Measurements from ENCODE around the gene GSDMA.
"Not testable (repeated sequence)": the region's sequence is repeated elsewhere in the genome, so short reads cannot be mapped to it uniquely, and the experiment has no call there.

GSDMA gene

DNA sequence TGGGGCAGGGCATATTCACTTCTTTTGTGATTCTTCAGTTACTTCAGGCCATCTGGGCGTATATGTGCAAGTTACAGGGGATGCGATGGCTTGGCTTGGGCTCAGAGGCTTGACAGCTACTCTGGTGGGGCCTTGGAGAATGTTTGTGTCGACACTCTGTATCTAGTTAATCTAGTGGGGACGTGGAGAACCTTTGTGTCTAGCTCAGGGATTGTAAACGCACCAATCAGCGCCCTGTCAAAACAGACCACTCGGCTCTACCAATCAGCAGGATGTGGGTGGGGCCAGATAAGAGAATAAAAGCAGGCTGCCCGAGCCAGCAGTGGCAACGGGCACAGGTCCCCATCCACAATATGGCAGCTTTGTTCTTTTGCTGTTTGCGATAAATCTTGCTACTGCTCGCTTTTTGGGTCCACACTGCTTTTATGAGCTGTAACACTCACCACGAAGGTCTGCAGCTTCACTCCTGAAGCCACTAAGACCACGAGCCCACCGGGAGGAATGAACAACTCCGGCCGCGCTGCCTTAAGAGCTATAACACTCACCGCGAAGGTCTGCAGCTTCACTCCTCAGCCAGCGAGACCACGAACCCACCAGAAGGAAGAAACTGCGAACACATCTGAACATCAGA lies 49.3 kb downstream of the GSDMA start:
- not testable (repeated sequence) for H3K4me1 ChIP-seq (ENCODE audit: insufficient read depth, low read length); H3K36me3 ChIP-seq (ENCODE audit: insufficient read depth, low read length); H3K9ac ChIP-seq (ENCODE audit: low read depth, low read length); H3K9me3 ChIP-seq (ENCODE audit: control insufficient read depth, insufficient read depth, low read length)

DNA sequence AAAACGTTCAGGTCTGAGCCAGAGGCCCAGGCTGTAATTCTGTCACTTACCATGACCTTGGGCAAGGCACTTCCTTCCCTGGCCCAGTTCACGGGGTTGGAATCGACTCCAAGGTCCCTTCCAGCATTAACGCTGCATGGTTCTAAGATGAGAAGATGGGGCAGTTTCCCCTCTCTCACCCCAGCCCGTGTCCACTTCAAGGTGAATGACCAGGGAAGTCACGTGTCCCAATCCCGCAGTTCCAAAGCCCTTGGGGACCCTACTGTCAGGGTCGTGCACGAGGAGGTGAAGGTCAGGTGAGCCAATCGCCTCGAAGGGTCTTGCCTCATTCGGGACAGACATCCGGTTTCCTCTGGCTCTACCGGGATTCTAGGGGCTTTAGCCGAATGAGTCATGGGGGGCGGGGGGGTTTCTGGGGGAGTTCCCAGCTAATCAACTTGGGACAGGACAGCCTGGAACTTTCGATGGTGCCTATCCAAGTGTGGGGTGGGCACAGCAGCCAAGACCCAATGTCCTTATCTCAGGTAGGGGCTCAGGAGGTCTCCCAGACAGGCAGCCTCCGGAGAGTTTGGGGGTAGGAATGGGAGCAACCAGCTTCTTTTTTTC lies 51.7 kb downstream of the GSDMA start:
- Histone ChIP-seq H3K36me3 (ENCODE audit: insufficient read depth, low read length) (no peaks in the 10 kb centered on the region), H3K4me1 (ENCODE audit: insufficient read depth, low read length) (peaks cover 16% of the 10 kb centered on the region), H3K9me3 (ENCODE audit: control insufficient read depth, insufficient read depth, low read length) (no peaks in the 10 kb centered on the region), H3K9ac (ENCODE audit: low read depth, low read length) (no peak overlapping the region; the same call in 1 of the 2 replicates)

DNA sequence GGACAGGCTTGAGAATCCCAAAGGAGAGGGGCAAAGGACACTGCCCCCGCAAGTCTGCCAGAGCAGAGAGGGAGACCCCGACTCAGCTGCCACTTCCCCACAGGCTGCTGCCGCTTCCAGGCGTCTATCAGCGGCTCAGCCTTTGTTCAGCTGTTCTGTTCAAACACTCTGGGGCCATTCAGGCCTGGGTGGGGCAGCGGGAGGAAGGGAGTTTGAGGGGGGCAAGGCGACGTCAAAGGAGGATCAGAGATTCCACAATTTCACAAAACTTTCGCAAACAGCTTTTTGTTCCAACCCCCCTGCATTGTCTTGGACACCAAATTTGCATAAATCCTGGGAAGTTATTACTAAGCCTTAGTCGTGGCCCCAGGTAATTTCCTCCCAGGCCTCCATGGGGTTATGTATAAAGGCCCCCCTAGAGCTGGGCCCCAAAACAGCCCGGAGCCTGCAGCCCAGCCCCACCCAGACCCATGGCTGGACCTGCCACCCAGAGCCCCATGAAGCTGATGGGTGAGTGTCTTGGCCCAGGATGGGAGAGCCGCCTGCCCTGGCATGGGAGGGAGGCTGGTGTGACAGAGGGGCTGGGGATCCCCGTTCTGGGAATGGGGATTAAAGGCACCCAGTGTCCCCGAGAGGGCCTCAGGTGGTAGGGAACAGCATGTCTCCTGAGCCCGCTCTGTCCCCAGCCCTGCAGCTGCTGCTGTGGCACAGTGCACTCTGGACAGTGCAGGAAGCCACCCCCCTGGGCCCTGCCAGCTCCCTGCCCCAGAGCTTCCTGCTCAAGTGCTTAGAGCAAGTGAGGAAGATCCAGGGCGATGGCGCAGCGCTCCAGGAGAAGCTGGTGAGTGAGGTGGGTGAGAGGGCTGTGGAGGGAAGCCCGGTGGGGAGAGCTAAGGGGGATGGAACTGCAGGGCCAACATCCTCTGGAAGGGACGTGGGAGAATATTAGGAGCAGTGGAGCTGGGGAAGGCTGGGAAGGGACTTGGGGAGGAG lies 52.5 kb downstream of the GSDMA start, which contains the start of gene CSF3:
CSF3 (plus strand) TSS at position 436 of the 993 bp plus-strand sequence; CDS start at position 471, 35 bp downstream.
- Histone ChIP-seq H3K4me1 (ENCODE audit: insufficient read depth, low read length) (peaks cover 16% of the 10 kb centered on the region), H3K9me3 (ENCODE audit: control insufficient read depth, insufficient read depth, low read length) (no peaks in the 10 kb centered on the region), H3K36me3 (ENCODE audit: insufficient read depth, low read length) (no peaks in the 10 kb centered on the region), H3K9ac (ENCODE audit: low read depth, low read length) (no peak within 1 kb of the TSS; the same call in 1 of the 2 replicates)

DNA sequence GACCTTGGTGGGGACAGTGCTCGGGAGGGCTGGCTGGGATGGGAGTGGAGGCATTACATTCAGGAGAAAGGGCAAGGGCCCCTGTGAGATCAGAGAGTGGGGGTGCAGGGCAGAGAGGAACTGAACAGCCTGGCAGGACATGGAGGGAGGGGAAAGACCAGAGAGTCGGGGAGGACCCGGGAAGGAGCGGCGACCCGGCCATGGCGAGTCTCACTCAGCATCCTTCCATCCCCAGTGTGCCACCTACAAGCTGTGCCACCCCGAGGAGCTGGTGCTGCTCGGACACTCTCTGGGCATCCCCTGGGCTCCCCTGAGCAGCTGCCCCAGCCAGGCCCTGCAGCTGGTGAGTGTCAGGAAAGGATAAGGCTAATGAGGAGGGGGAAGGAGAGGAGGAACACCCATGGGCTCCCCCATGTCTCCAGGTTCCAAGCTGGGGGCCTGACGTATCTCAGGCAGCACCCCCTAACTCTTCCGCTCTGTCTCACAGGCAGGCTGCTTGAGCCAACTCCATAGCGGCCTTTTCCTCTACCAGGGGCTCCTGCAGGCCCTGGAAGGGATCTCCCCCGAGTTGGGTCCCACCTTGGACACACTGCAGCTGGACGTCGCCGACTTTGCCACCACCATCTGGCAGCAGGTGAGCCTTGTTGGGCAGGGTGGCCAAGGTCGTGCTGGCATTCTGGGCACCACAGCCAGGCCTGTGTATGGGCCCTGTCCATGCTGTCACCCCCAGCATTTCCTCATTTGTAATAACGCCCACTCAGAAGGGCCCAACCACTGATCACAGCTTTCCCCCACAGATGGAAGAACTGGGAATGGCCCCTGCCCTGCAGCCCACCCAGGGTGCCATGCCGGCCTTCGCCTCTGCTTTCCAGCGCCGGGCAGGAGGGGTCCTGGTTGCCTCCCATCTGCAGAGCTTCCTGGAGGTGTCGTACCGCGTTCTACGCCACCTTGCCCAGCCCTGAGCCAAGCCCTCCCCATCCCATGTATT lies 53.5 kb downstream of the GSDMA start:
- Histone ChIP-seq H3K9me3 (ENCODE audit: control insufficient read depth, insufficient read depth, low read length) (no peaks in the 10 kb centered on the region), H3K9ac (ENCODE audit: low read depth, low read length) (no peak overlapping the region), H3K4me1 (ENCODE audit: insufficient read depth, low read length) (peaks cover 16% of the 10 kb centered on the region), H3K36me3 (ENCODE audit: insufficient read depth, low read length) (no peaks in the 10 kb centered on the region)

DNA sequence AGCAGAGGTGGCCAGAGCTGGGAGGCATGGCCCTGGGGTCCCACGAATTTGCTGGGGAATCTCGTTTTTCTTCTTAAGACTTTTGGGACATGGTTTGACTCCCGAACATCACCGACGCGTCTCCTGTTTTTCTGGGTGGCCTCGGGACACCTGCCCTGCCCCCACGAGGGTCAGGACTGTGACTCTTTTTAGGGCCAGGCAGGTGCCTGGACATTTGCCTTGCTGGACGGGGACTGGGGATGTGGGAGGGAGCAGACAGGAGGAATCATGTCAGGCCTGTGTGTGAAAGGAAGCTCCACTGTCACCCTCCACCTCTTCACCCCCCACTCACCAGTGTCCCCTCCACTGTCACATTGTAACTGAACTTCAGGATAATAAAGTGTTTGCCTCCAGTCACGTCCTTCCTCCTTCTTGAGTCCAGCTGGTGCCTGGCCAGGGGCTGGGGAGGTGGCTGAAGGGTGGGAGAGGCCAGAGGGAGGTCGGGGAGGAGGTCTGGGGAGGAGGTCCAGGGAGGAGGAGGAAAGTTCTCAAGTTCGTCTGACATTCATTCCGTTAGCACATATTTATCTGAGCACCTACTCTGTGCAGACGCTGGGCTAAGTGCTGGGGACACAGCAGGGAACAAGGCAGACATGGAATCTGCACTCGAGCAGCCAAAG lies 54.7 kb downstream of the GSDMA start:
- H3K36me3 ChIP-seq (ENCODE audit: insufficient read depth, low read length) = no peaks in the 10 kb centered on the region
- H3K9me3 ChIP-seq (ENCODE audit: control insufficient read depth, insufficient read depth, low read length) = no peaks in the 10 kb centered on the region
- H3K9ac ChIP-seq (ENCODE audit: low read depth, low read length) = no peak overlapping the region
- H3K4me1 ChIP-seq (ENCODE audit: insufficient read depth, low read length) = peaks cover 20% of the 10 kb centered on the region

DNA sequence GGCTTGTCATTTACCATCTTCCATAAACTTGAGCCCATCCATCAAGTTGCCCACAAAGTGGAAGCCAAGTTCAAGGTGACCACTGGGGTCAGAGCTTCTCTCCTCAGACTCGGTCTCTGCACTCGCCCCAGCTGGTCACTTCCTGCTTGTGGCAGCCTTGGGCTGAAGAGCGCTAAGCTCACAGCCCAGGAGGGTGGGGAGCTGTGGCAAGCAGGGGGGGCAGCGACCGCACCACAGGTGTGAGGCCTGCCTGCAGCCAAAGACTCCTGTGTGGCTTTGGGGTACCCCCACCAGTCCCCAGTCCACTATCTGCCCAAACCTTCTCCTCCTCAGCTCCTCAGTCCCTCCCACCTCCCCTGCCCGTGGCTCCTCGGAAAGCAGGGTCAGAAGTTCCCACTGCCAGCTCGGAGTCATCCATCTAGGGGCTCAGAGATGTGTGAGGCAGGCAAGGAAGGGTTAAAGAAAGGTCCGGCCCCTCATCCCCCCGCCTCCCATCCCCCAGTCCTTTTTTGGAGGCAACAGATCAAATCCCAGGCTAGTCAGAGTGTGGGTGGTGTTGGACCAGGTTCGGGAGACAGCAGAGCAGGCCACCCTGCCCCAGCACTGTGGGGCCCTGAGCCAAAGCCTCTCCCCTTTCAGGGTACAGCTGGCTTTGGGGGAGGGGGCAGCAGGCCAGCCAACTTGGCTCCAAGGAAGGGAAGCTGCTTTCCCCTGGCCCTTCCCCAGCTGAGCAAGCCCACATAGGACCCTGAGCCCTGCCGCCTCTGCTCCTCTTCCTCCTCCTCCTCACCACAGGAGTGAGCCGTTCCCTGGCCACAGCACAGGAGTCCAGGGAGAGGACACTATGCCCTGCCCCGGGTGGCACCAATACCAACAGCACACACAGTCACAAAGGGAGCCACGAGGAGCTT lies 55.7 kb downstream of the GSDMA start:
- Histone ChIP-seq H3K4me1 (ENCODE audit: insufficient read depth, low read length) (peaks cover 20% of the 10 kb centered on the region), H3K9me3 (ENCODE audit: control insufficient read depth, insufficient read depth, low read length) (no peaks in the 10 kb centered on the region), H3K9ac (ENCODE audit: low read depth, low read length) (no peak overlapping the region; the same call in 1 of the 2 replicates), H3K36me3 (ENCODE audit: insufficient read depth, low read length) (no peaks in the 10 kb centered on the region)

DNA sequence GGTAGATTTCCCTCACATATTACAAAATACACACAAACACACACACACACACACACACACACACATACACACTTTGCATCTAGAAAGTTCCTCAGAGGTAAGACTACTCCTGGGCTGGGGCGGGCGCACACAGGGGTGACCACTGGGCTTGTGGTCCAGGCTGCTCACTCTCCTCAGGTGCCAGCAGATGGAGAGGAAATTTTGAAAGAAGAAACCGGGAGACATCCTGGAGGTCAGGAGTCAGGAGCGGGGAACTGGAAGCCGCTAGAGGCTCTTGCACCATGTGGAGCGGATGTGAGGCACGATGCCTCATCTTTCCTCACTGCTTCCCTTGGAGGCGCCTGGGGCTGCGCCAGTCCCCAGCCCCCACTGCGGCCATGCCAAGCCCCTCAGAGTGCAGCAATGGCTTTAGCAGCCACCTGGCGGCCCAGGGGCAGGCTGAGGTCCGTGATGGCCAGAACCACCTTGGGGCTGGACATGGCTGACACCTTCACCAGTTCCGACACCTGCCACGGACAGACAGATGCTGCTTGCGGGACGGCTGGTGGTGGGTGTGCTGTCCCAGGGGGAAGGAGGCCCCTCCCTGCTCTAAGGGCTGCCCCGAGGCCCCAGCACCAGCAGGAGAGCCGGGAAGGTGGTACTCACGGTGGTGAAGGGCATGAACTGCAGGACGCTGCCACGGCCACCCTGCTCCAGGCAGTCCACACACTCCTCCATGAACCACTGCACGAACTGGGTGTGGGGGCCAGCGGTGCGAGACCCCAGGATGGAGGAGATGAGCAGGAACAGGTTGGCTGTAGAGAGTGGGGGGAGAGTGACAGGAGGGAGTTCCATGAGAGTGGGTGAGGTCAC lies 56.6 kb downstream of the GSDMA start:
- no peaks in the 10 kb centered on the region for H3K9me3 ChIP-seq (ENCODE audit: control insufficient read depth, insufficient read depth, low read length)
- peaks cover 18% of the 10 kb centered on the region for H3K4me1 ChIP-seq (ENCODE audit: insufficient read depth, low read length)
- no peaks in the 10 kb centered on the region; the same call in 1 of the 2 replicates for H3K36me3 ChIP-seq (ENCODE audit: insufficient read depth, low read length)
- no peak overlapping the region for H3K9ac ChIP-seq (ENCODE audit: low read depth, low read length)

DNA sequence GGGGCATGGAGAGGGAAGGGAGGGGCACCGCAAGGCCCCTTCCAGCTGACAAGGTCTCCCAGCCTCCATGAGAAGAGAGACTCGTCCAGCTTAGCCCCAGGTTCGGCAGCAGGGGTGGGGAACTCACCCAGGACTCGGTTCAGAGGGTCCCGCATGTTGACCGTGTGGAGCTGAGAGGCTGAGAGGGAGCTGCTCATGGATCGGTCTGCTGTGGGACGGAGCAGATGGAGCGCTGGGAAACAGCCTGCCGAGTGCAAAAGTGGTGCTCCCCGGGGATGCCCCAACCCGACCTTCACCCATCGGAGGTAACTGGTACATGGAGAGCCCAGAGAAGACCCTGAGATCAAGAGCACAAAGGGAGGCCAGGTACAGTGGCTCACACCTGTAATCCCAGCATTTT lies 57.3 kb downstream of the GSDMA start:
- Histone ChIP-seq H3K4me1 (ENCODE audit: insufficient read depth, low read length) (peaks cover 11% of the 10 kb centered on the region), H3K9ac (ENCODE audit: low read depth, low read length) (no peak overlapping the region), H3K36me3 (ENCODE audit: insufficient read depth, low read length) (no peaks in the 10 kb centered on the region; the same call in 1 of the 2 replicates), H3K9me3 (ENCODE audit: control insufficient read depth, insufficient read depth, low read length) (no peaks in the 10 kb centered on the region)

DNA sequence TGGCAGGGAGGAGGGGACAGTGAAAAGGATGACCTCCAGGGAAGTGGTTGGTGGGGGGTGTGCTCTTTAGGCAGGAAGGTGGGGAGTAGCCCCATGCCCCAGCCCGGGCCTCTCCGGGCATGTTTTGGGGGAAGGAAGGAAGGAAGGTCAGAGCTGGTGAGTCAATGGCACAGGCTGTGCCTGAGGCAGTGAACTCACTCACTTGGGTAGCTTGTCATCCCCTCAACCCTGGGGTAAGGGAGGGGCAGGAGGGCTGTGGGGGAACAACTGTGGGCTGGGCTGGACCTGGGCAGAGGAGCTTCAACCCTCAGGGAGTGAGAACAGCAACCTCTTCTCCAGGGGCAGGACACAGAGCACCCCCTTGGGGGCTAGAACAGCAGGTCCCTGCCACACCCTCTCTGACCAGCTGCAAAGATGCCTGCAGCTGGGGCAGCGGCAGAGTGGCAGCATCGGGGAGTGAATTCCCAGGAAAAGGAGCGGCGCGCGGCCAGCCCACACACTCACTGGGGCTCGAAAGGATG lies 58.7 kb downstream of the GSDMA start:
- H3K9ac ChIP-seq (ENCODE audit: low read depth, low read length) = no peak overlapping the region
- peaks cover 12% of the 10 kb centered on the region for H3K36me3 ChIP-seq (ENCODE audit: insufficient read depth, low read length)

DNA sequence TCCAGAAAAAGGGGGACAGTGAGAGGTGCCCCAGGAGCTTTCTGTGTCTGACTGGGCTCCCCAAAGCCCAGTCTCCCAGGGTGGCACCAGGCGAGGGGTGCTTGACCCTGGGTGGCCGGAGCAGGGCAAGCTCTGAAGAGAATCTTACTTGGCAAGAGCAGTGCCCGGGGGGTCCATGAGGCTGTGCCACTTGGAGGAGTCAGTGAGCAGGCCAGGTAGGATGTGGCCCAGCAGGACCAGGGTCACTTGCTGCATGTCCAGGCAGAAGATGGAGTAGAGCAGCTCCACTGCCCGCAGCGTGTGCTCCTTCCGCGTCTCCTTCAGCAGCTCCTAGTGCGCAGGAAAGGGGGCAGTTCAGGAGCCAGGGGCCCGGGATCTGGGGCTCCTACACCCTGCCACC lies 59.7 kb downstream of the GSDMA start:
- no peaks in the 10 kb centered on the region for H3K9me3 ChIP-seq (ENCODE audit: control insufficient read depth, insufficient read depth, low read length)

More for the DNA sequence above, 58.7 kb downstream of the GSDMA start:
- peaks cover 10% of the 10 kb centered on the region for H3K4me1 ChIP-seq (ENCODE audit: insufficient read depth, low read length)
- H3K9me3 ChIP-seq (ENCODE audit: control insufficient read depth, insufficient read depth, low read length) = no peaks in the 10 kb centered on the region

DNA sequence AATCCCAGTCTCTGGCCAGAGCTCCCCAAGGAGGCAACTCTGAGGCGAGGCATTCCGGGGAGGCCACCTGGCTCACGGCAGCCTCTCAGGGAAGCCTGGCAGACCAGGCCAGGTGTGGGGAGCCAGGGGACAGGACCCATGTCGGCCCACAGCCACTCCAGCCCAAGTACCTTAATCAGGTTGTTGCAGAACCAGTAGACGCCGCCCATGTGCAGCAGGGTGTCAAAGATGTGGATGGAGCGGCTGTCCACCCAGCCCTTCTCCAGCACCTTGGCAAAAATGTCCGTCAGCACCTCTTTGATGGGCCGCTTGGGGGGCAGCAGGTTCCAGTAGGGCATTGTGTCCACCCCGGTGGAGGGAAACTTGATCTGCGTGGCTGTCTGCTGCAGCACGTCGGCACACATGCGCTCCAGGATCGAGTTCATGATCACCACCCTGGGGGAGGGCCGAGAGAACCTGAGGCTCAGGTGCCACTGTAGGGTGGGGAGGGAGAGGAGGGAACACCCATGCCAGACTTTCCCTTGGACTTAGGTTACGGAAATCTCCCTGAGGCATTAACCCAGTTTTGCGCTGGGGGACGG lies 60.2 kb downstream of the GSDMA start:
- Histone ChIP-seq H3K9ac (ENCODE audit: low read depth, low read length) (no peak overlapping the region), H3K4me1 (ENCODE audit: insufficient read depth, low read length) (peaks cover 7% of the 10 kb centered on the region), H3K36me3 (ENCODE audit: insufficient read depth, low read length) (peaks cover 15% of the 10 kb centered on the region), H3K9me3 (ENCODE audit: control insufficient read depth, insufficient read depth, low read length) (no peaks in the 10 kb centered on the region)

More for the DNA sequence above, 59.7 kb downstream of the GSDMA start:
- H3K4me1 ChIP-seq (ENCODE audit: insufficient read depth, low read length) = peaks cover 10% of the 10 kb centered on the region
- H3K9ac ChIP-seq (ENCODE audit: low read depth, low read length) = no peak overlapping the region
- peaks cover 15% of the 10 kb centered on the region for H3K36me3 ChIP-seq (ENCODE audit: insufficient read depth, low read length)
